ENCODE results near the gene ZC3H7A.

GRCh38 chr16:11719762-11720161, 77.3 kb downstream of the ZC3H7A start:
- TF ChIP-seq, protein P1, sequence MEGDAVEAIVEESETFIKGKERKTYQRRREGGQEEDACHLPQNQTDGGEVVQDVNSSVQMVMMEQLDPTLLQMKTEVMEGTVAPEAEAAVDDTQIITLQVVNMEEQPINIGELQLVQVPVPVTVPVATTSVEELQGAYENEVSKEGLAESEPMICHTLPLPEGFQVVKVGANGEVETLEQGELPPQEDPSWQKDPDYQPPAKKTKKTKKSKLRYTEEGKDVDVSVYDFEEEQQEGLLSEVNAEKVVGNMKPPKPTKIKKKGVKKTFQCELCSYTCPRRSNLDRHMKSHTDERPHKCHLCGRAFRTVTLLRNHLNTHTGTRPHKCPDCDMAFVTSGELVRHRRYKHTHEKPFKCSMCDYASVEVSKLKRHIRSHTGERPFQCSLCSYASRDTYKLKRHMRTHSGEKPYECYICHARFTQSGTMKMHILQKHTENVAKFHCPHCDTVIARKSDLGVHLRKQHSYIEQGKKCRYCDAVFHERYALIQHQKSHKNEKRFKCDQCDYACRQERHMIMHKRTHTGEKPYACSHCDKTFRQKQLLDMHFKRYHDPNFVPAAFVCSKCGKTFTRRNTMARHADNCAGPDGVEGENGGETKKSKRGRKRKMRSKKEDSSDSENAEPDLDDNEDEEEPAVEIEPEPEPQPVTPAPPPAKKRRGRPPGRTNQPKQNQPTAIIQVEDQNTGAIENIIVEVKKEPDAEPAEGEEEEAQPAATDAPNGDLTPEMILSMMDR (IDR thresholded peaks at IDR 0.05), result no peak
- no peak for TF ChIP-seq ZFX (IDR thresholded peaks at IDR 0.05; ENCODE audit: borderline replicate concordance)

All from 22Rv1 (cell line).